AG04450 (cell line): ENCODE data around the gene WDR77. TPM values are rescaled to one million over a fixed set of nuclear protein-coding genes. Genes with fewer than 3 reads are reported as not detected.

Experiments
- CTCF ChIA-PET: fragments of 300-600, 350-600 bp; formaldehyde crosslinking; extraction: SDS; loops from one replicate; lab custom pipeline; 2022; ENCODE audit warnings: antibody characterized with exemption, inconsistent platforms; lab: Charles Lee
- POLR2A ChIA-PET: fragments of 350-600 bp; formaldehyde crosslinking; extraction: SDS; loops from one replicate; lab custom pipeline; 2021; ENCODE audit warnings: antibody characterized with exemption, inconsistent platforms; lab: Yijun Ruan, JAX
- DNase-seq: peaks from one replicate; pipeline ENCODE4 v3.0.0-alpha.2; 2011; ENCODE audit warnings: low read depth, low spot score
- H3K27ac ChIP-seq: one replicate; pipeline ENCODE4 v1.5.1; 2012; ENCODE audit warnings: low read depth, low read length, control low read depth
- H3K27me3 ChIP-seq: one replicate; pipeline ENCODE4 v1.6.0; 2012; ENCODE audit warnings: low read length; ENCODE audit not compliant: control insufficient read depth, insufficient read depth
- H3K4me3 ChIP-seq: 2 replicates; pipeline ENCODE4 v1.5.1; 2011; ENCODE audit warnings: mild to moderate bottlenecking, low read depth, low read length, control low read depth
- H3K9me3 ChIP-seq: 2 replicates; pipeline ENCODE4 v1.5.1; 2012; ENCODE audit warnings: low read length; ENCODE audit not compliant: control insufficient read depth, insufficient read depth
- CTCF ChIP-seq: IDR thresholded peaks from 2 replicates; pipeline ENCODE4 v1.5.1; 2011; ENCODE audit warnings: low read depth, low read length, control low read depth, inconsistent platforms
- polyA plus RNA-seq: library from polyadenylated mRNA; depleted of rRNA; stranded (reverse); fragments of >200 nt; gene quantifications from 2 replicates; pipeline ENCODE4 v1.2.3, GENCODE V29; 2011

The WDR77 gene
- polyA plus RNA-seq, 1 experiment: 86.9 TPM

GRCh38 chr1:111448482-111448917, 556 bp downstream of the WDR77 start:
- Histone ChIP-seq H3K4me3 (peak overlapping the region; percentile 88), H3K27ac (peak overlapping the region; percentile 34), H3K27me3 (no peaks in the 10 kb centered on the region), H3K9me3 (peaks cover 3% of the 10 kb centered on the region; the same call in 1 of the 2 replicates)
- ChIA-PET POLR2A (interaction anchor here (0.5 to 1.0 kb wide), 7 partner anchors 25 to 699 kb away, joined by 3 to 8 read pairs (median 3); no protein-coding TSS in a partner anchor), CTCF (interaction anchor here (0.6 to 1.0 kb wide), 2 partner anchors 33 to 83 kb away, joined by 3 to 5 read pairs; no protein-coding TSS in a partner anchor)
- no peak for DNase-seq
- TF ChIP-seq CTCF: no peak

- Histone ChIP-seq H3K9me3 (peaks cover 3% of the 10 kb centered on the region; the same call in 1 of the 2 replicates), H3K4me3 (peak overlapping the region; percentile 88), H3K27me3 (no peaks in the 10 kb centered on the region), H3K27ac (no peak overlapping the region)
- ChIA-PET POLR2A (no interaction called here), CTCF (no interaction called here)
- TF ChIP-seq CTCF: no peak
- no peak for DNase-seq
Observed at GRCh38 chr1:111446967-111447892, 1.8 kb downstream of the WDR77 start.

GRCh38 chr1:111446546-111446945, 2.5 kb downstream of the WDR77 start:
- TF ChIP-seq CTCF: no peak
- H3K27ac ChIP-seq: no peak overlapping the region
- H3K27me3 ChIP-seq: no peaks in the 10 kb centered on the region
- H3K4me3 ChIP-seq: no peak overlapping the region
- no peak for DNase-seq
- POLR2A ChIA-PET: no interaction called here
- CTCF ChIA-PET: no interaction called here
- peaks cover 3% of the 10 kb centered on the region; the same call in 1 of the 2 replicates for H3K9me3 ChIP-seq

- no peak for TF ChIP-seq CTCF
- no peak for DNase-seq
- H3K4me3 ChIP-seq: no peak overlapping the region
- ChIA-PET CTCF (interaction anchor here (1.2 to 1.3 kb wide), 2 partner anchors 221 to 270 kb away, joined by 3 to 6 read pairs; no protein-coding TSS in a partner anchor), POLR2A (no interaction called here)
- H3K9me3 ChIP-seq: peaks cover 3% of the 10 kb centered on the region; the same call in 1 of the 2 replicates
- H3K27ac ChIP-seq: no peak overlapping the region
- no peaks in the 10 kb centered on the region for H3K27me3 ChIP-seq
Observed at GRCh38 chr1:111444031-111444430, 5.0 kb downstream of the WDR77 start.

GRCh38 chr1:111442457-111442856, 6.6 kb downstream of the WDR77 start:
- ChIA-PET POLR2A (no interaction called here), CTCF (interaction anchor here (1.1 to 3.3 kb wide), 2 partner anchors 42 to 219 kb away, joined by 3 to 12 read pairs; no protein-coding TSS in a partner anchor)
- no peak overlapping the region for H3K4me3 ChIP-seq
- H3K27me3 ChIP-seq: no peaks in the 10 kb centered on the region
- no peak for DNase-seq
- no peak for TF ChIP-seq CTCF
- no peak overlapping the region for H3K27ac ChIP-seq
- H3K9me3 ChIP-seq: no peaks in the 10 kb centered on the region
